HepG2 (cell line): ENCODE measurements around the gene ANKUB1. TPM values are rescaled to one million over a fixed set of nuclear protein-coding genes. Genes with fewer than 3 reads are reported as not detected.

Source experiments
- ATAC-seq: fragments of 200-7000 bp; cut with Tn5 transposase; 3 replicates; pipeline ENCODE4 v1.9.1; 2020; ENCODE audit warnings: mild to moderate bottlenecking, moderate library complexity
- BruUV-seq: library from RNA; stranded (reverse); fragments of 400-500 nt; replicated peaks from 2 replicates; lab custom pipeline; 2021; lab: Mats Ljungman, UMichigan
- CTCF ChIA-PET: fragments of 300-600 bp; formaldehyde crosslinking; extraction: SDS; loops from one replicate; lab custom pipeline; 2021; ENCODE audit warnings: low total read pairs, inconsistent platforms, low intra/inter-chr PET ratio; lab: Yijun Ruan, JAX
- POLR2A ChIA-PET: fragments of 350-600 bp; sonication (Branson Sonifier 250); formaldehyde crosslinking; loops from one replicate; lab custom pipeline; 2020; ENCODE audit warnings: antibody characterized with exemption, inconsistent platforms; lab: Yijun Ruan, JAX
- DNase-seq: peaks from one replicate; pipeline ENCODE4 v3.0.0-alpha.2; 2015; ENCODE audit warnings: low spot score
- FAIRE-seq: peaks from 3 replicates; lab custom pipeline; 2011; peaks lifted over from hg19 to GRCh38; lab: Jason Lieb, UNC
- H2AFZ ChIP-seq: one replicate; pipeline ENCODE4 v1.6.1; 2011; ENCODE audit warnings: low read length, inconsistent platforms
- H3K27ac ChIP-seq: fragments of 300-600 bp; 3 replicates; pipeline ENCODE4 v1.8.0; 2011; ENCODE audit warnings: mixed run types, mild to moderate bottlenecking, mixed read lengths, low read length, inconsistent platforms; ENCODE audit not compliant: insufficient read depth; ENCODE audit errors: extremely low read length
- H3K27me3 ChIP-seq, 2 experiments: fragments of 200-600 bp in 1 of 2; 2 replicates in 1 of 2; 3 replicates in 1 of 2; pipeline versions ENCODE4 v1.6.0 to v1.8.0; 2011; ENCODE audit warnings: low read length in 2 of 2, mild to moderate bottlenecking in 2 of 2, moderate library complexity in 2 of 2, inconsistent platforms in 1 of 2; ENCODE audit not compliant: insufficient read depth in 2 of 2, control insufficient read depth in 1 of 2
- H3K36me3 ChIP-seq, 2 experiments: fragments of 200-600 bp in 1 of 2; replicated peaks in 1 of 2; 2 replicates in 1 of 2; 3 replicates in 1 of 2; pipeline versions ENCODE4 v1.5.1 to v1.8.0; 2011; ENCODE audit warnings: low read length in 2 of 2, inconsistent platforms in 1 of 2; ENCODE audit not compliant: insufficient read depth in 2 of 2, control insufficient read depth in 1 of 2
- H3K4me1 ChIP-seq: 2 replicates; pipeline ENCODE4 v1.5.1; 2012; ENCODE audit warnings: low read length, inconsistent platforms; ENCODE audit not compliant: insufficient read depth
- H3K4me2 ChIP-seq: 2 replicates; pipeline ENCODE4 v1.6.0; 2011; ENCODE audit warnings: low read depth, low read length, inconsistent platforms
- H3K4me3 ChIP-seq, 3 experiments: fragments of 200-600 bp in 1 of 3; sonication (generic), shearing (Covaris generic) in 1 of 3; replicated peaks in 1 of 3; 2 replicates each; pipeline ENCODE4 v1.5.1; 2011 to 2016; ENCODE audit warnings: low read length in 3 of 3, inconsistent platforms in 2 of 3, low read depth in 2 of 3, mild to moderate bottlenecking in 2 of 3, control low read depth in 1 of 3, mixed read lengths in 1 of 3; ENCODE audit not compliant: insufficient read depth in 1 of 3
- H3K79me2 ChIP-seq: one replicate; pipeline ENCODE4 v1.6.1; 2011; ENCODE audit warnings: low read length, inconsistent platforms; ENCODE audit not compliant: insufficient read depth
- H3K9ac ChIP-seq: 2 replicates; pipeline ENCODE4 v1.6.0; 2011; ENCODE audit warnings: mild to moderate bottlenecking, low read depth, low read length, inconsistent platforms; ENCODE audit not compliant: insufficient read depth
- H3K9me3 ChIP-seq: 2 replicates; pipeline ENCODE4 v1.5.1; 2012; ENCODE audit warnings: mild to moderate bottlenecking, low read length
- H4K20me1 ChIP-seq: 2 replicates; pipeline ENCODE4 v1.6.0; 2011; ENCODE audit warnings: inconsistent platforms, mild to moderate bottlenecking, low read length, moderate library complexity; ENCODE audit not compliant: insufficient read depth
- FOSL2 ChIP-seq: sonication (generic); formaldehyde crosslinking; IDR thresholded peaks from 2 replicates; pipeline ENCODE4 v1.4.0; 2020; ENCODE audit warnings: missing genetic modification reagents
- MAFK ChIP-seq, 2 experiments: IDR thresholded peaks in 1 of 2; conservative IDR thresholded peaks in 1 of 2; 2 replicates each; pipeline ENCODE4 v1.6.1; 2011; ENCODE audit warnings: improper control_type of control experiment in 2 of 2, low read length in 2 of 2
- MTF2 ChIP-seq: sonication (generic); formaldehyde crosslinking; IDR thresholded peaks from 2 replicates; pipeline ENCODE4 v1.5.0; 2020; ENCODE audit warnings: missing genetic modification reagents, borderline replicate concordance
- NFKBIZ ChIP-seq: IDR thresholded peaks from 2 replicates; pipeline ENCODE4 v1.6.1; 2018; ENCODE audit warnings: missing genetic modification reagents, missing compliant biosample characterization
- ZFP36L2 ChIP-seq: sonication (generic); formaldehyde crosslinking; IDR thresholded peaks from 2 replicates; pipeline ENCODE4 v1.4.0; 2020; ENCODE audit warnings: missing genetic modification reagents
- ZNF142 ChIP-seq: sonication (generic); formaldehyde crosslinking; IDR thresholded peaks from 2 replicates; pipeline ENCODE4 v1.4.0; 2020; ENCODE audit warnings: missing genetic modification reagents
- ZNF660 ChIP-seq: sonication (generic); formaldehyde crosslinking; IDR thresholded peaks from 2 replicates; pipeline ENCODE4 v1.5.1; 2020; ENCODE audit warnings: mild to moderate bottlenecking, low read depth, missing genetic modification reagents, borderline replicate concordance
- WGBS: methylation state at CpG from one replicate; pipeline ENCODE4 v1.1.6; 2017; ENCODE audit warnings: low lambda C conversion rate; 5-methylcytosine and 5-hydroxymethylcytosine counted together
- in situ Hi-C: cut with HindIII; loops from 2 replicates; pipeline ENCODE4 v1.10.0; 2017; ENCODE audit warnings: low pct_unique_long_range_greater_than_20kb; ENCODE audit not compliant: extremely low pct_ligation_motif_present
- intact Hi-C: fragments of 100-400 bp; cut with micrococcal nuclease; formaldehyde crosslinking; loops from one replicate; pipeline ENCODE4 v1.10.0; 2022; ENCODE audit not compliant: unreplicated experiment
- polyA plus RNA-seq, 8 experiments: library from polyadenylated mRNA; depleted of rRNA in 3 of 8; stranded (reverse) in 7 of 8; unstranded in 1 of 8; fragments of >200 nt; fragmentation: Illumina TruSeq in 4 of 8; extraction: Trizol in 4 of 8; gene quantifications; 2 replicates each; pipeline versions ENCODE4 v1.2.1 to v1.2.3, GENCODE V29; 2011 to 2016; ENCODE audit warnings: low read depth in 4 of 8, missing spikeins in 1 of 8, mixed read lengths in 1 of 8; ENCODE audit not compliant: insufficient read depth in 1 of 8
- total RNA-seq, 5 experiments: library from RNA; depleted of rRNA; stranded (reverse); fragments of >200 nt; fragmentation: Illumina TruSeq; extraction: Trizol; gene quantifications; 2 replicates each; pipeline ENCODE4 v1.2.3, GENCODE V29; 2016; ENCODE audit warnings: low read depth in 1 of 5

ANKUB1 gene
- total and polyA plus RNA-seq, 2 of the 13 experiments (the other 11 are each of a cell fraction or from before 2014, with no cell fraction given) = not detected

GRCh38 chr3:149815321-149815720 lies 23.0 kb upstream of the ANKUB1 start:
- BruUV-seq = no TSS peak
- WGBS = 91% methylated on average over 1 of the region's 1 CpG
- no peaks in the 10 kb centered on the region; a peak in 1 of 5 replicates for H3K27me3 ChIP-seq
- DNase-seq = no peak
- H3K36me3 ChIP-seq = no peaks in the 10 kb centered on the region
- POLR2A ChIA-PET = no interaction called here
- no peak for FAIRE-seq
- peak overlapping the region in 2 of 3 experiments; percentile 86 to 93; a peak in 2 of 6 replicates for H3K4me3 ChIP-seq
- no peak overlapping the region for H3K9ac ChIP-seq
- TF ChIP-seq MAFK (conservative IDR thresholded peaks at IDR 0.05 in 1 of 2, IDR thresholded peaks at IDR 0.05 in 1 of 2; ENCODE audit: low read length in 2 of 2) = no peak
- TF ChIP-seq MTF2 (CRISPR knock-in tag) = no peak
- TF ChIP-seq ZNF142 (CRISPR knock-in tag) = no peak
- TF ChIP-seq NFKBIZ (CRISPR knock-in tag) = no peak
- no peak for TF ChIP-seq FOSL2 (CRISPR knock-in tag)
- TF ChIP-seq ZNF660 (CRISPR knock-in tag) = no peak
- TF ChIP-seq ZFP36L2 (CRISPR knock-in tag) = no peak
- TF ChIP-seq, all 625 proteins: peak for 0
- ATAC-seq = no peak
- Histone ChIP-seq H2AFZ (no peak overlapping the region), H3K79me2 (peaks cover 72% of the 10 kb centered on the region), H3K4me2 (peak overlapping the region; percentile 98), H3K27ac (no peak overlapping the region), H4K20me1 (peaks cover 37% of the 10 kb centered on the region), H3K4me1 (peaks cover 52% of the 10 kb centered on the region), H3K9me3 (no peaks in the 10 kb centered on the region)
- in situ Hi-C loops = no loop called here
- CTCF ChIA-PET = no interaction called here
- intact Hi-C loops = loop anchor here (2.0 kb wide), 1 partner anchor 27 kb away; no protein-coding TSS in a partner anchor
